ENCODE data around the gene TTLL13.
"Not testable (repeated sequence)": the region's sequence is repeated elsewhere in the genome, so short reads cannot be mapped to it uniquely, and the experiment has no call there.

TTLL13 gene

DNA sequence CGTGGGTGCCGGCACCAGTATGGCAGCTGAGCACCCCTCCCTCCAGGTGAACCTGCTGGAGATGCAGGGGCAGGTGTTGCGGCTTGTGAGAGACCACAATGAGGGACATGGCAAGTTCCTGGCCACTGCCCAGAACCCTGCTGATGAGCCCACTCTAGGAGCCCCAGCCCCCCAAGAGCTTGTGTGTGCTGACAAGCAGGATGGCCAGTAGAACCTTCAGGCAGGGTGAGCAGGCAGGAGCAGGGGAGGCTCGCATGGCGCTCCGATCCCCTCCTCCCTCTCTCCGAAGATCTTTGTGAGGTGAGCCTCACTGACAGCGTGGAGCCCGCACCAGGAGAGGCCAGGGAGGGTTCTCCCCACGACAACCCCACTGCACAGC, 45.9 kb downstream of the TTLL13 start:
- Histone ChIP-seq H3K27ac (peak overlapping the region; percentile 56 to 87), H3K27me3 (no peaks in the 10 kb centered on the region), H3K4me3 (peak overlapping the region; percentile 35 to 50), H3K36me3 (no peaks in the 10 kb centered on the region), H3K9me3 (no peaks in the 10 kb centered on the region), H3K4me1 (peaks cover 0 to 66% (median 15%) of the 10 kb centered on the region in 4 donors)
- DNase-seq: no peak
- intact Hi-C loops (cut with DNase I; ENCODE audit: low total_unique reads): loop anchor here (10.0 kb wide), 1 partner anchor 190 kb away; no protein-coding TSS in a partner anchor
- TF ChIP-seq, protein P1, sequence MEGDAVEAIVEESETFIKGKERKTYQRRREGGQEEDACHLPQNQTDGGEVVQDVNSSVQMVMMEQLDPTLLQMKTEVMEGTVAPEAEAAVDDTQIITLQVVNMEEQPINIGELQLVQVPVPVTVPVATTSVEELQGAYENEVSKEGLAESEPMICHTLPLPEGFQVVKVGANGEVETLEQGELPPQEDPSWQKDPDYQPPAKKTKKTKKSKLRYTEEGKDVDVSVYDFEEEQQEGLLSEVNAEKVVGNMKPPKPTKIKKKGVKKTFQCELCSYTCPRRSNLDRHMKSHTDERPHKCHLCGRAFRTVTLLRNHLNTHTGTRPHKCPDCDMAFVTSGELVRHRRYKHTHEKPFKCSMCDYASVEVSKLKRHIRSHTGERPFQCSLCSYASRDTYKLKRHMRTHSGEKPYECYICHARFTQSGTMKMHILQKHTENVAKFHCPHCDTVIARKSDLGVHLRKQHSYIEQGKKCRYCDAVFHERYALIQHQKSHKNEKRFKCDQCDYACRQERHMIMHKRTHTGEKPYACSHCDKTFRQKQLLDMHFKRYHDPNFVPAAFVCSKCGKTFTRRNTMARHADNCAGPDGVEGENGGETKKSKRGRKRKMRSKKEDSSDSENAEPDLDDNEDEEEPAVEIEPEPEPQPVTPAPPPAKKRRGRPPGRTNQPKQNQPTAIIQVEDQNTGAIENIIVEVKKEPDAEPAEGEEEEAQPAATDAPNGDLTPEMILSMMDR (IDR thresholded peaks at IDR 0.05): no peak

DNA sequence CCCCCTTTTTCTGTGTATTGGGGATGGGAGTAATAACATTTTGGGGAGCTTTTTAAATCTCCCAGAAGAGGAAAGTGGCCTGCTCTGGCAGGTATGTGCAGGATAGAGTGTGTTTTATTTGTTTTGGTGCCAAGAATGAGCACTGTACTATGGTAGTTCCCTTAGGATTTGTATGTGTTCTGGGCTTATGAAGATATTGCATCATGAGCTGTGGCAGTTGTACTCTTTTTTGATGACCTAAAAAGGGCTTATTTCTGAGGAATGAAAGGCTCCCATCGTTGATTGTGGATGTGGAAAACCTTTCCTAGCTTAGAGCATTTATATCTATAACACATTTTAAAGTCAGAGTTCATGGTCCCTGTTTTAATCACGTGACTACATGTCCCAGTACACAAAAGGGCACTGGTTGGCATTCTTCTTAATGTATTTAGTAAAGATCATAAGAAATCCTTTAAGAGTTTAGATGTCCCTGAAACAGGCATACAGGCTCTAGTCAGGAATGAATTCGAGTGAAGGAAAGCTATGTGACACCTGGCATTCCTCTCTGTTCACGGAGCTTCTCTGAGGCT, 47.0 kb downstream of the TTLL13 start:
- H3K27me3 ChIP-seq, H3K9me3 ChIP-seq, DNase-seq, H3K36me3 ChIP-seq: not testable (repeated sequence)
- intact Hi-C loops (cut with DNase I; ENCODE audit: low total_unique reads): loop anchor here (10.0 kb wide), 1 partner anchor 188 kb away; no protein-coding TSS in a partner anchor
- peaks cover 0 to 78% (median 26%) of the 10 kb centered on the region in 4 donors for H3K4me1 ChIP-seq
- peak overlapping the region in 1 of 2 donors; percentile 50 for H3K4me3 ChIP-seq
- H3K27ac ChIP-seq: peak overlapping the region; percentile 75 to 87

DNA sequence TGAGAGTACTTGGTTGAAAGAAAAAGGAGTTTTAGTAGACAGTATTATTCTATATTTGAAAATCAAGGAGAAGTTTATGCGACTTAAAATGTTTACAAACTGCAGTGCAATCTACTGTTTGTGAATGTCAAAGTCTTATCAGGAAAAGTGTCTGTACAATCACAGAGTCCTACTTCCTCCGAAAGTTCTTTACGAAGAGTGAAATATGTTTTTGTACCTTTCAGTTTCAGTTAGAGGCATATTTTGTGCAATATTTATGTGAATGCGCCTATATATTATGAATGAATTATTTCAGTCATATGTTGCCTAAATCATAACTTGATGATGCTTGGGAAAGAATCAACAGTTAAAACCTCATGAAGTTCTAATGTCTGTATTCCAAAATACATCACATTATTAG, 47.7 kb downstream of the TTLL13 start:
- Histone ChIP-seq H3K36me3 (no peaks in the 10 kb centered on the region), H3K9me3 (no peaks in the 10 kb centered on the region), H3K4me3 (no peak overlapping the region), H3K27ac (peak overlapping the region; percentile 75 to 87), H3K4me1 (peaks cover 0 to 84% (median 31%) of the 10 kb centered on the region in 4 donors), H3K27me3 (no peaks in the 10 kb centered on the region)
- intact Hi-C loops (cut with DNase I; ENCODE audit: low total_unique reads): loop anchor here (10.0 kb wide), 1 partner anchor 188 kb away; no protein-coding TSS in a partner anchor
- TF ChIP-seq, protein P1 (IDR thresholded peaks at IDR 0.05): no peak
- no peak for DNase-seq

DNA sequence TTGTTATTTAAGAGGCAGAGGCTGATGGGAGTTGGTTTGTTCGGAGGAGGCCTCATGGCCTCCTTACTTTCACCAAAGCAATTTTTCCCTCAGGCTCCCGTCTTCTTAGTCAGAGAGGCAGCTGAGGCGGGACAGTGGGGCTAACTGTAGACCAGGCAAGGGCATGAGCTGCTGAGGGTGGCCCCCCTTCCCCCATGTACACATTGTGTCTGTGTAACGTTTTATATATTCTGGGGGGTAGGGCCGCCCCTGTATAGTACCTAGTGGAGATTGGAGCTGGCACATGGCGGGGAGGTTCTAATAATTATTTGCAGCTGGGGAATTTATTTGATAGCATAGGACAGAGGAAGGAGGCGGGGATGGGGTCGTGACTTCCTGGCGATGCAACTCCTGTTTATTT, 51.2 kb downstream of the TTLL13 start:
- TF ChIP-seq, protein P1 (IDR thresholded peaks at IDR 0.05): no peak
- peak overlapping the region; percentile 81 to 87 for H3K27ac ChIP-seq
- peaks cover 0 to 90% (median 27%) of the 10 kb centered on the region in 4 donors for H3K4me1 ChIP-seq
- no peaks in the 10 kb centered on the region for H3K27me3 ChIP-seq
- no peak for DNase-seq
- intact Hi-C loops (cut with DNase I; ENCODE audit: low total_unique reads): no loop called here
- H3K9me3 ChIP-seq: no peaks in the 10 kb centered on the region
- no peaks in the 10 kb centered on the region for H3K36me3 ChIP-seq
- H3K4me3 ChIP-seq: no peak overlapping the region

DNA sequence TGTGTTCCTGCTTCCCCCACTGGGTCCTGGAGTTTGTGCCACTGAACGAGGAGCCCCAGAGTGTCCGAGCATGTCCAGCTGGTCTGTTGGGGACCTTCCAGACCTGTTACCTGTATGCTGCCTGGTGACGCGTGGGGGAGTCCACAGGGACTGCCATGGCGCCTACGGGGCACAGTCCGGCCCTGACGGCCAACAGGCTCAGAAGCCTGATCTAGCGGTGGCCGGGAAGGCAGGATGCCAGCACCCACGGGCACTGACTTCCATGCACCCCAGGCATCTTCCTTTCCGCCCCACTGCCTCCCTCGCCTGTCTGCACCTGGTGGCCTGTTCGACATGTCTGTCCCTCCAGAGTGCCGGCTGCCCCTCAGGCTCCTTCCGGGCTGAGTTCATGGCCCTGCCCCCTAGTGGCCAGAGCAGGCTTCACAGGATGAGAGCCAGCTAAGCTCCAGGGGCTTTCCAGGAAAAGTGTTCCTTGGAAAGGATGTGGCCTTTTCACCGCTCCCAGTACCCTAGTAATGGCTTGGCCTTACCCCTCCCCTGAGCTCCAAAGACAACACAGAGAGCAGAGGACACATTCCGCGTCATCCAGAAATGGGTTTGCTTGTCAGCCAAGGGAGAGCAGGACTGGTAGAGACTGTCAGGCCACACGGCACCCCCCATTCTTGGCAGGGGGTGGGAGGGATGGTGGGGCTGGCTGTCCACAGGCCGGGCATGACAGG, 51.8 kb downstream of the TTLL13 start:
- Histone ChIP-seq H3K27me3 (no peaks in the 10 kb centered on the region), H3K4me1 (peaks cover 0 to 90% (median 30%) of the 10 kb centered on the region in 4 donors), H3K9me3 (no peaks in the 10 kb centered on the region), H3K4me3 (no peak overlapping the region), H3K27ac (peak overlapping the region; percentile 81 to 87), H3K36me3 (no peaks in the 10 kb centered on the region)
- TF ChIP-seq, protein P1 (IDR thresholded peaks at IDR 0.05): peak; percentile 80 to 84
- intact Hi-C loops (cut with DNase I; ENCODE audit: low total_unique reads): no loop called here
- DNase-seq: peak; percentile 57 to 90

DNA sequence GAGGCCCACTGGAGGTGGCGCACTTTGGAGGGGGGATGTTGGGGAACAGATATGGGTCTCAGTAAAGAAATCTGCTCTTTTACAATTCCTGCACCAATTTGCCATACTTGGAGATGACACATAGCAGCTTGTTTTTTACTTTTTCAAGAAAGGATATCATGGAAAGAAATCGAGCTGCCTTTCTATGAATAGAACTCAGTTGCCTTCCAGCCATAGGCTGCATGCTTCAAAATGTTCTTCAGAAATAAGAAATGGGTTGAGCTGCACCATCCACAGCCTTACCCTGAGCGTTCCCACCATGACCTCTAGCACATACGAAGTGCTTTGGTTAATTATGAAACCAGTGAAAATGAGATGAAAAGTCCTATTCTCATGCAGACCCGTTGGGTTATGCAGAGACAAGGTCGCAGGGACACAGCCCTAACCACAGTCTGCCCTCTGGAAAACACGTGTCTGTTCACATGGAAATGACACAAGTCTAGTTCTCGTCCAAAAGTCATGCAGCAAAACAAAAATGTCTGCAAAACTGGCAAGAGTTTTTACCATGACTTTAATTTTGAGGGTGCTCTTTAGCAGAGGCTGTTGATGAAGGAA, 52.4 kb downstream of the TTLL13 start:
- TF ChIP-seq, protein P1 (IDR thresholded peaks at IDR 0.05): no peak
- H3K27me3 ChIP-seq: no peaks in the 10 kb centered on the region
- no peak overlapping the region for H3K4me3 ChIP-seq
- no peaks in the 10 kb centered on the region for H3K9me3 ChIP-seq
- H3K4me1 ChIP-seq: peaks cover 0 to 90% (median 35%) of the 10 kb centered on the region in 4 donors
- DNase-seq: peak in 1 of 2 donors; percentile 62
- intact Hi-C loops (cut with DNase I; ENCODE audit: low total_unique reads): no loop called here
- H3K36me3 ChIP-seq: no peaks in the 10 kb centered on the region
- peak overlapping the region; percentile 81 to 87 for H3K27ac ChIP-seq

DNA sequence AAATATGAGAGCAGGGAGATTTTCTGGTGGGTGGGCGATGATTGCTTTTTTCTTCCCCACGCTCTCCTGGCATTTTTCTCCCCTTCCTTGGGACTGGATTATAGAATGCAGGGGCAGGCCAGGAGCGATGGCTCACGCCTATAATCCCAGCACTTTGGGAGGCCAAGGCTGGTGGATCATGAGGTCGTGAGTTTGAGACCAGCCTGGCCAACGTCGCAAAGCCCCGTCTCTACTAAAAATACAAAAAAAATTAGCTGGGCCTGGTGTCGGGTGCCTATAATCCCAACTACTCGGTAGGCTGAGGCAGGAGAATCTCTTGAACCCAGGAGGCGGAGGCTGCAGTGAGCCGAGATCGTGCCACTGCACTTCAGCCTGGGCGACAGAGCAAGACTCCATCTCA, 56.0 kb downstream of the TTLL13 start:
- H3K36me3 ChIP-seq; DNase-seq; H3K4me3 ChIP-seq; H3K9me3 ChIP-seq; intact Hi-C loops (cut with DNase I; ENCODE audit: low total_unique reads); H3K27me3 ChIP-seq: not testable (repeated sequence)
- Histone ChIP-seq H3K27ac (peak overlapping the region; percentile 63 to 87), H3K4me1 (peaks cover 0 to 76% (median 33%) of the 10 kb centered on the region in 4 donors)
